ENCODE data around the gene PSMA3. TPM values are rescaled to one million over a fixed set of nuclear protein-coding genes. Genes with fewer than 3 reads are reported as not detected.
"Not testable (repeated sequence)": the region's sequence is repeated elsewhere in the genome, so short reads cannot be mapped to it uniquely, and the experiment has no call there.

Gene PSMA3
- 76.6 and 109 TPM in 2 replicates for total RNA-seq

DNA sequence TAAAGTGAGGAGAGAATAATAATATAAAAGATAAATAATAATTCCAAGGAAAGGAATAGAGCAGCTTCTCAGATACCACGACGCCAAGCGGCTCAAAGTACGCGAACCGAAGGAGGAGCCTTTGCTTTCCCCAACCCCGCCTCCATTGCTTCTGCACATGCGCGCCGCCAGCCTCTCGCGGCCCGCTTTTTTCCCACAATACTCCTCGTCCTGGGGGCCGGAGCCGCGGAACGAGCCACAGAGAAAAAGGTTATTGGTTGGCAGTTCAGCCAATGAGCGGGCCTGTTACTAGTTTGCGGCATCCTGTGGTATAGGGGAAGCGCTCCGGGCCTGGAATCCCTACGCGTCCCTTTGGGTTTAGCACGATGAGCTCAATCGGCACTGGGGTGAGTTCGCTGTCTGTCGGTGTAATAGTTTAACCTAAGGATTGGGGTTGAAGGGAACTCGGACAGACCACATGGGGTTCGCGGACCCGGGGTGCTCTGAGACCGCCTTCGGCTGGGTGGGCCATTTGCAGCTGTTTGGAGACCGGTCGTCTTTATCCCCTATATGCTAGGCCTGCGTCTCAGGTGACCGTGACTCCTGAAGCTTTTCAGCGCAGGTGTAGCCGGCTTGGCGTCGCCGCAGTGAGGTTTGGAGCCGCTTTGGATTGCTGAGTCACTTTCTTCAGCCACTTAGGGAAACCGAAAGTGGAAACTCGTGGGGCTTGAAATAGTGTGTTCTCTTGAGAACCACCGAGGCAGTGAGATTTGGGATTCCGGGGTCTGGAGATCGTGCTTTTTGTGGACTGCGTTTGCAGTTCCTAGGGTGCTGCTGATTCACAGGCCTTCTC, at the start of gene PSMA3:
PSMA3 (plus strand) TSS at position 288 of the 832 bp plus-strand sequence; CDS start at position 366, 78 bp downstream.
- DNase-seq (ENCODE audit: low read depth in 2 of 2), result peak; percentile 98

DNA sequence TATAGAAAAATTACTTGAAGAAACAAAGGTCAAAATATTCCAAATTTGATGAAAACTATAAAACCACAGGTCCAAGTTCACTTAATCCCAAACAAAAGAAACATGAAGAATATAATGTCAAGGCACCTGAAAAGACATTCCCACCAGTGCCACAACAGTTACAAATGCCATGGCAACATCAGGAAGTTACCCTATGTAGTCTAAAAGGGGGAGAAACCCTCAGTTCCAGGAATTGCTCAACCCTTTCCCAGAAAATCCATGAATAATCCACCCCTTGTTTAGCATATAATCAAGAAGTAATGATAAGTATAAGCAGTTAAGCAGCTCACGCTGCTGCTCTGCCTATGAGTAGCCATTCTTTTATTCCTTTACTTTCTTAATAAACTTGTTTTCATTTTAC, 48.4 kb upstream of the PSMA3 start:
- DNase-seq (ENCODE audit: low read depth in 2 of 2), result no peak

DNA sequence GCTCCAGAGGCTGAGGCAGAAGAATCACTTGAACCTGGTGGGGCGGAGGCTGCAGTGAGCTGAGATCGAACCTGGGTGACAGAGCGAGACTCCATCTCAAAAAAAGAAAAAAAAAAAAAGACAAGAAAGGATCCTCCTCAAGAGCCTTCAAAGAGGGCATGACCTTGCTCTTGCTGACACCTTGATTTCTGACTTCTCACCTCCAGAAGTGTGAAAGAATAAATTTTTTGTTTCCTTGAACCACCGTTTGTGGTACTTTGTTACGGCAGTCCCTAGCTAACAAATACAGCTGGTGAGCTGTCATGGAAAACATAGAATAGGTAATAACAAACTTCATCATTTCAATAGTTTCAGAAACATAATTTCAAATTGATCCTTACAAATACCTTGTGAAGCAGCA, 46.6 kb upstream of the PSMA3 start:
- no peak for DNase-seq (ENCODE audit: low read depth in 2 of 2)

GRCh38 chr14:58199726-58200479, 44.7 kb upstream of the PSMA3 start, which contains the start of gene ACTR10:
Gene ACTR10, plus strand, starts transcription at chr14:58200149. Its CDS starts 69 bp downstream, at chr14:58200218.
- DNase-seq (ENCODE audit: low read depth in 2 of 2), result peak; percentile 74 to 80

GRCh38 chr14:58200480-58200841, 44.2 kb upstream of the PSMA3 start:
- DNase-seq (ENCODE audit: low read depth in 2 of 2), result no peak

GRCh38 chr14:58200846-58201245, 43.8 kb upstream of the PSMA3 start:
- peak; percentile 7 to 9 for DNase-seq (ENCODE audit: low read depth in 2 of 2)

DNA sequence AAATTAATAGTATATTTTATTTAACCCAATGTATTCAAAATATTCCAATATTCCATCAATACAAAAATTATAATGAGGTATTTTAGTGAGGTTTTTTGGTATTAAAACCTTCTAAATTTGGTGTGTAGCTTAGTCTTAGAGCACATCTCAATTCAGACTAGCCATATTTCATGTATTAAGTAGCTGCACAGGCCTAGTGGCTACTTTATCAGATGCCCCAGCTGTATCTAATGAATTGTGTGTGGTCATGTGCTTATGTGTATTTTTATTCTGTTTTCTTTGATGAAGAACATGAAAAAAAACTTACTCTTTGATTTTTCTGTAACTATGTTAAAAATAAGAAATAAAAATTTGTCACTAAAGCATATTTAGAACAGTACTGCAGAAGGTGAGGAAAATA, 31.5 kb upstream of the PSMA3 start:
- DNase-seq (ENCODE audit: low read depth in 2 of 2), result no peak

DNA sequence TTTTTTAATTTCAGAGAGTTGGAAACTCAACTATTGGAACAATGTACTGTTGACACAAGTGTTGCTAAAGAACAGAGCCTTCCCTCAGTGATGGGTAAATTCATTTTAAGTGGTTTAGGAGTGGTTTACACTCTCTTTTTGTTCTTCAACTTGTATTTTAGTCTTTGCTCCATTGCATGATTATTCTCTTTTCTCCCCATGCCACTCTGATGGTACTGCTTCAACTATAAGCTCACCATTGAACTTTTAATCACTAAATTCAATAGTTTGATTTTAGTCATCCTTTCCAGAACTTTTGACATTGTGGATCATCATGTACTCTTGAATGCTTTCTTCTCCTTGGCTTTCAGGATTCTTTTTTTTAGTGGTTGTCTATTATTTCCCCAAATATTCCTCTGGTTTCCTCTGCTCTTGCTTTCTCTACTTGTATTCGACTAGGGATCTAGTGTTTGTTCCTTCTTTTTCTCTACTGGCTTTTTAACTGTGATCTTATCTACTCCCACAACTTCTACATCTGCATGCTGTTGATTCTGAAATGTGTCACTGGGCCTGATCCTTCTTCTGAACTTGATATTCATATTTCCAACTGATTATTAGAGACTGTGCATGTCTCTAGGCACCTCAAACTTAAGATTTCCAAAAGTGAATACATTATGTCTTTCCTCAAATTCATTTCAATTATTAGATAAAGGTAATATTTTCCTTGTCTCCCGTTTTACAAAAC, 29.3 kb upstream of the PSMA3 start:
- no peak for DNase-seq (ENCODE audit: low read depth in 2 of 2)

DNA sequence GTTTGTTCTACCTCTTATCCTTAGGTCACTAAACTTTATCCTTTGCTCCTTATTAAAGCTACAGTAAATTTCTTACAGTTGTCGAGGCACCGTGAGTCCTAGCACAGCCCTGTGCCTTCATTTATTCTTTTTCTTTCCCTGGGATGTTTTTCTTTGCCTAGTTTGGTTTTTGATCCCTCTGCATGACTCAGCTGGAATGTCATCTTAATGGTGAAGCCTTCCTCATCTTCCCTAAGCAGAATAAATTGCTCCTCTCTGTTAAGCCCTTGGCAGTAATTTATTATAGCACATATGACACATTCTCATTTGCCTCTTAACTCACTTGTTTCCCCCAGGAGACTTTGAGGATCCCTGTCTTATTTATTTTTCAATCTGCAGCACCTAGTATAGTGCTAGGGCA, 28.1 kb upstream of the PSMA3 start:
- peak in 1 of 2 donors; percentile 16 for DNase-seq (ENCODE audit: low read depth in 2 of 2)

DNA sequence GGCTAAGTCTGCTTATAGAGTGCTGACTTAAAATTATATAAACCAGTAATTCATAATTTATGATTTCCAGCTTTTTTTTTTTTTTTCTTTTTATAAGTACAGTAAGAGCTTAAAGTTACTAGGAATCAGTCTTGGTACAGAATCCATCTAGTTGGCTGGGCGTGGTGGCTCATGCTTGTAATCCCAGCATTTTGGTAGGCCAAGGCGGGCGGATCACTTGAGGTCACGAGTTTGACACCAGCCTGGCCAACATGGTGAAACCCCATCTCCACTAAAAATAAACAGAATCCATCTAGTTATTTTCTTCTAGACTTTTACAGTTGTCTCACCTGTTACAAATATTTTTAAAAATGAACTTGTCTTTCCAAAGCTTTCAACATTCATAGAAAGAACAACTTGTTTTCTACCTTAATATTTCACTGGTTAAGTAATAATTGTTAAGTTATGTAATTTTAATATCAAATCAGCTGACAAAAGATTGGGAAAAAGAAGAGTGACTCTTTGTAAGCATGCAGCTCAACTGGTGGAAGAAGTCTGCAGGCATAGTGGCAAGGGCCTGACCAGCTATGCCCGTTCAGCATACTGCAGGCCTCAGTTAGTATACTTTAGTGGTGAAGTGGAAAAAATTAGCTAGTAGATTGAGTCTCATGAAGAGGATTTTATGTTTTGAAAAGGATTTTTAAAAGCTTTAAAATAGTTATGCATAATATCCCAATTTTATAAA, 17.4 kb upstream of the PSMA3 start:
- DNase-seq (ENCODE audit: low read depth in 2 of 2), result no peak

- DNase-seq (ENCODE audit: low read depth in 2 of 2), result peak in 1 of 2 donors; percentile 18
These were observed 6.1 kb upstream of the PSMA3 start for GRCh38 chr14:58238252-58239243.

- peak; percentile 73 to 80 for DNase-seq (ENCODE audit: low read depth in 2 of 2)
These were observed 5.1 kb upstream of the PSMA3 start for GRCh38 chr14:58239244-58240195.

DNA sequence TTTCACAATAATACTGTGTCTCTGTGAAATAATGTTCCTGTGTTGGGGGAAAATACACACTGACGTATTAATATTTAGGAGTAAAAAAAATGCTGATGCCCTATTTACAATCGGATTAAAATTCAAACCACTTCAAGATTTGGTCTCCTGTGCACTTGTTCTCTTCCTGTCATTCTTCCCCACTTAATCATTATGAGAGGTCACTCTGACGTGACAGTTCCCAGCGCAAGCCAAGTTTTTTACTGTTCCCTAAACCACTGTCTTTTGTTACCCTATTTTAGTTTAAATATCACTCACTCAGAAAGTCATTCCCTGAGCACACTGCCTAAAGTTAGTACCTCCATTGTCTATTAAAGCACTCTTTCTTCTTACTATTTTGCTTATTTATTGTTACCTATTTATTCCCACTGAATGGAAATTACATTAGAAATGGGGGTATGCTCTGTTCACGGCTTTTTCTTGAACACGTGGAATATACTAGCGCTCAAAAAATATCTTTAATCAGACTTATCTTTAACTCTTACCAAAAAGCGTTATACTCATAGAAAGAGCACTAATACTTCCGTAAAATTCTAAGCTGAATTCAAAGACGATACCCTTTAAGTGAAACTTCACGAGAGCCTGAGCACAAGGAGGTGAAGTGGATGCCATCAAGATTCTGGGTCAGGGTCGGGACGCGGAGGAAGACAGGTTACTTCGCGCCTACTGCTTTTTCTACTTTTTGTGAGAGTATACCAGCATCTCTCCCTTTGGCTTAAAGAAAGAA, 670 bp upstream of the PSMA3 start:
- peak; percentile 24 to 30 for DNase-seq (ENCODE audit: low read depth in 2 of 2)

DNA sequence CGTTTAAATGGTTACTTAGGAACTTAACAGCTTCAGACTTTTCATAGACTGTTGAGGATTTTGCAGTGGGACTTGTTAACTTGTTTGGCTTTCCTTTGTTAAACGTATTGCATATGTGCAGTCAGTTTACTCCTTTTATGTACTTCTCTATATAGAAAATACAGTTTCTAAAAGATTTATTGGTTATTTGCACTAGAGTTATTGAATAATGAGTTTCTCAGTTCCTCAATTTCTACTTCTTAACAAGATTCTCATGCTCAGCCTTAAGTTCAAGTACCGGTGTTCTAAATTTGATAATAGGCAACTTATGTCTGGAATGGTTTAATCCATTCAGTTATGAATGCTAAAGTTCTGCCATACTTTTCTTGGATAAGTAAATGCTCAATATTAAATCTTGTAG, 919 bp downstream of the PSMA3 start:
- peak in 1 of 2 donors; percentile 21 for DNase-seq (ENCODE audit: low read depth in 2 of 2)

DNA sequence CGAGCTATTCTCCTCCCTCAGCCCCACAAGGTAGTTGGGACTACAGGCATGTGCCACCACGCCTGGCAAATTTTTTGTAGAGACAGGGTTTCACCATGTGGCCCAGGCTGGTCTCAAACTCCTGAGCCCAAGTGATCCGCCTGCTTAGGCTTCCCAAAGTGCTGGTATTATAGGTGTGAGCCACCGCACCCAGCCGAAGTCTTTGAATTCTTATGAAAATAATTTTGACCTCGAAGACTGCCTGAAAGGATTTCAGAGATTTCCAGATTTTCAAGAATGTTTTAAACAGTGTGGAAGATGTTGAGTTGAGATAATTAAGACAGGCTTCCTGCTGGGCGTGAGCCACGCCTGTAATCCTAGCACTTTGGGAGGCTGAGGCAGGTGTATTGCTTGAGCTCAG, 5.0 kb downstream of the PSMA3 start:
- no peak for DNase-seq (ENCODE audit: low read depth in 2 of 2)

DNA sequence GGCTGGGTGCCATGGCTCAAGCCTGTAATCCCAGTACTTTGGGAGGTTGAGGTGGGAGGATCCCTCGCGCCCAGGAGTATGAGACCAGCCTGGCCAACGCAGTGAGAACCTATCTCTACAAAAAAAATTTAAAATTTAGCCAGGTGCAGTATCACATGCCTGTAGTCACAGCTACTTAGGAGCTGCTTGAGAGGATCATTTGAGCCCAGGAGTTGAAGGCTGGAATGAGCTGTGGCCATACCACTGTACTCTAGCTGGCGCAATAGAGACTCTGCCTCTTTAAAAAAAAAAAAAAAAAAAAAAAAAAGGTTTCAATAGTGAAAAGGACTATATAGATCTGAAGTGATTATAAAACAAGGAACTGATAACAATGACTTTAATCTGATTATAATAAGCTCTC, 13.5 kb downstream of the PSMA3 start:
- no peak for DNase-seq (ENCODE audit: low read depth in 2 of 2)

DNA sequence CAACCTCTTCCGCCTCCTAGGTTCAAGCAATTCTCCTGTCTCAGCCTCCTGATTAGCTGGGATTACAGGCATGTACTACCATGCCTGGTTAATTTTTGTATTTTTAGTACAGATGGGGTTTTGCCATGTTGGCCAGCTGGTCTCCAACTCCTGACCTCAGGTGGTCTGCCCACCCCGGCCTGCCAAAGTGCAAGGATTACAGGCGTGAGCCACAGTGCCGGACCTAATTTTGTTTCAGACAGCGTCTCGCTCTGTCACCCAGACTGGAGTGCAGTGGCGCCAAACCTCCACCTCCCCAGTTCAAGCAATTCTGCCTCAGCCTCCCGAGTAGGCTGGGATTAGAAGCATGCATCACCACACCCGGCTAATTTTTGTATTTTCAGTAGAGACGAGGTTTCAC, 17.4 kb downstream of the PSMA3 start:
- DNase-seq (ENCODE audit: low read depth in 2 of 2), result not testable (repeated sequence)

- no peak for DNase-seq (ENCODE audit: low read depth in 2 of 2)
These were observed 20.8 kb downstream of the PSMA3 start for GRCh38 chr14:58265401-58265800.

Measured in lung microvascular endothelial cell (primary cell).